GM10266 (cell line): ENCODE data around the gene CAPZB.

Experiments
- DNase-seq: peaks from one replicate; pipeline ENCODE4 v3.0.0; 2012; ENCODE audit errors: extremely low spot score
- CTCF ChIP-seq: IDR thresholded peaks from 2 replicates; pipeline ENCODE4 v1.5.1; 2012; ENCODE audit warnings: mild to moderate bottlenecking, low read depth; ENCODE audit not compliant: control insufficient read depth, insufficient read depth; ENCODE audit errors: missing control alignments

Gene CAPZB

GRCh38 chr1:19485362-19486187 is at the start of gene CAPZB:
Gene CAPZB (minus strand): TSS chr1:19485539. CDS start chr1:19485438, 101 bp downstream.
- peak; percentile 98 for DNase-seq
- TF ChIP-seq CTCF: no peak

GRCh38 chr1:19534281-19534680 is 48.9 kb upstream of the CAPZB start:
- no peak for DNase-seq
- TF ChIP-seq CTCF: no peak

GRCh38 chr1:19533626-19534025 is 48.3 kb upstream of the CAPZB start:
- no peak for DNase-seq
- no peak for TF ChIP-seq CTCF

GRCh38 chr1:19532519-19532918 is 47.2 kb upstream of the CAPZB start:
- no peak for DNase-seq
- TF ChIP-seq CTCF: no peak

- no peak for TF ChIP-seq CTCF
- no peak for DNase-seq
Observed at GRCh38 chr1:19529664-19530063, 44.3 kb upstream of the CAPZB start.

- no peak for TF ChIP-seq CTCF
- DNase-seq: no peak
Observed at GRCh38 chr1:19528438-19528837, 43.1 kb upstream of the CAPZB start.
